ENCODE data around the gene LMOD1. TPM values are rescaled to one million over a fixed set of nuclear protein-coding genes. Genes with fewer than 3 reads are reported as not detected.

LMOD1 gene
- polyA plus RNA-seq, 3 donors = not detected

DNA sequence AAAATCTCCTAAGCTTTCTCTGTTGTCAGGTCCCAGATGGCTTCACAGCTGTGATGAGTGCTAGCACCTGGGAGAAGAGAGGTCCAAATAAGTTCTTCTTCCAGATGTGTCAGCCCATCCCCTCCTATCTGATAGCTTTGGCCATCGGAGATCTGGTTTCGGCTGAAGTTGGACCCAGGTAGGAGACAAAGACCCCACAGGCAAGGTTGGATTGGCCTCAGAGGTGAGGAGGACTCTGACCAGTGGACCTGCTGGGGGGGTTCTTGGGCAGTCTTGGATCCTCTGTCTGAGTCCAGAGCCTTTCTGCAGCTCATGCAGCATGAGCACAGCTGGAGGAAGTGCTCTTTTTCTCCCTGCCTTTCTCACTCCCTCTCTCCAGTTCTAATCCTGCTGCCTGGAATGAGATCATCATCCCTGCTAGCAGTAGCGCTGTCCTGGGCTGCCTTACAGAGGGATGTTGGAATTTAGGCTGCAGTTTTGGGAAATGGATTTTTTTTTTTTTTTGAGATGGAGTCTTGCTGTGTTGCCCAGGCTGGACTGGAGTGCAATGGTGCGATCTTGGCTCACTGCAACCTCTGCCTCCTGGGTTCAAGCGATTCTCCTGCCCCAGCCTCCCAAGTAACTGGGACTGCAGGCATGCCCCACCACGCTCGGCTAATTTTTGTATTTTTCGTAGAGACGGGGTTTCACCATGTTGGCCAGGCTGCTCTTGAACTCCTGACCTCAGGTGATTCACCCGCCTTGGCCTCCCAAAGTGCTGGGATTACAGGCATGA, 43.2 kb upstream of the LMOD1 start:
- no peak overlapping the region for H3K4me3 Mint-ChIP-seq
- 100% methylated on average over 3 of the region's 10 CpGs for WGBS (ENCODE audit: insufficient coverage)
- no peak overlapping the region for H3K9ac ChIP-seq (ENCODE audit: insufficient read depth, low read length, poor library complexity, severe bottlenecking)
- H3K36me3 Mint-ChIP-seq = peaks cover 68 to 88% of the 10 kb centered on the region in 2 donors
- peak overlapping the region in 2 of 7 donors; percentile 2 to 69 for H3K27ac Mint-ChIP-seq
- H3K4me2 ChIP-seq (replicated peaks; ENCODE audit: extremely low read depth, low read length, poor library complexity, severe bottlenecking) = no peak overlapping the region
- TF ChIP-seq CTCF (IDR thresholded peaks at IDR 0.05) = no peak
- H2AFZ ChIP-seq (ENCODE audit: insufficient read depth, low read depth, low read length, poor library complexity, severe bottlenecking) = no peak overlapping the region
- no peaks in the 10 kb centered on the region for H3K4me1 ChIP-seq (ENCODE audit: control insufficient read depth in 1 of 2, insufficient read depth in 2 of 2, low read length in 2 of 2)
- DNase-seq = no peak
- intact Hi-C loops (cut with micrococcal nuclease) = no loop called here
- H3K27me3 ChIP-seq (ENCODE audit: control insufficient read depth in 2 of 2, insufficient read depth in 2 of 2, low read length in 2 of 2) = no peaks in the 10 kb centered on the region
- peaks cover 48% of the 10 kb centered on the region for H3K79me2 ChIP-seq (ENCODE audit: insufficient read depth, low read length)
- no peak overlapping the region for H3K4me3 ChIP-seq (replicated peaks in 1 of 3; ENCODE audit: low read depth in 2 of 3, low read length in 3 of 3)
- no peaks in the 10 kb centered on the region for H3K9me3 Mint-ChIP-seq
- H3K27me3 Mint-ChIP-seq (ENCODE audit: low read depth in 3 of 3) = peaks cover 0 to 2% (median 1%) of the 10 kb centered on the region in 3 donors
- H3K36me3 ChIP-seq (replicated peaks in 1 of 2; ENCODE audit: control insufficient read depth in 1 of 2, insufficient read depth in 2 of 2, low read length in 2 of 2) = peaks cover 67 to 83% of the 10 kb centered on the region in 2 donors
- H4K20me1 ChIP-seq (ENCODE audit: insufficient read depth, low read length) = peaks cover 95% of the 10 kb centered on the region
- no peaks in the 10 kb centered on the region for H3K9me3 ChIP-seq (replicated peaks in 1 of 2; ENCODE audit: control insufficient read depth in 1 of 2, insufficient read depth in 1 of 2, low read length in 2 of 2)
- peaks cover 6% of the 10 kb centered on the region for H3K4me1 Mint-ChIP-seq
- H3K27ac ChIP-seq (ENCODE audit: low read depth in 1 of 2, low read length in 2 of 2) = no peak overlapping the region

DNA sequence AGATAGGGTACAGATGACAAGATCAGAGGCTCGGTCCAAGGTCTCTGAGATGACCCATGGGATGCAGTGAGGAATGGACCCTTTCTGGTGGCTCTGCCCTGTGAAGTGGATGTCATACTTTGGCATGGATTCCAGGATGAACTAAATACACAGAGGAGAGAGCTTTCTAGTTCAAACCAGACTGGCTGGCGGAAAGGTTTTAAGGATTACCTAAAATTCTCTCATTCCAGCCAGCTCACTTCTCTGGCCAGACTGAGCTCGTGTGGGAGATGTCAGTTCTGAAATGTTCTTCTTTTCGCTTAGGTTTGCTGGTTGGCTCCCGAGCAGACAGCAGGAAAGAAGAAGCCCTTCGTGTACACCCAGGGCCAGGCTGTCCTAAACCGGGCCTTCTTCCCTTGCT, 42.3 kb upstream of the LMOD1 start:
- no peak for DNase-seq
- H3K27ac ChIP-seq (ENCODE audit: low read depth in 1 of 2, low read length in 2 of 2) = no peak overlapping the region
- peaks cover 96% of the 10 kb centered on the region for H4K20me1 ChIP-seq (ENCODE audit: insufficient read depth, low read length)
- H3K4me1 ChIP-seq (ENCODE audit: control insufficient read depth in 1 of 2, insufficient read depth in 2 of 2, low read length in 2 of 2) = peaks cover 8% of the 10 kb centered on the region in 2 donors
- no peaks in the 10 kb centered on the region for H3K9me3 ChIP-seq (replicated peaks in 1 of 2; ENCODE audit: control insufficient read depth in 1 of 2, insufficient read depth in 1 of 2, low read length in 2 of 2)
- no peak overlapping the region for H2AFZ ChIP-seq (ENCODE audit: insufficient read depth, low read depth, low read length, poor library complexity, severe bottlenecking)
- no peaks in the 10 kb centered on the region for H3K27me3 ChIP-seq (ENCODE audit: control insufficient read depth in 2 of 2, insufficient read depth in 2 of 2, low read length in 2 of 2)
- no peak overlapping the region for H3K9ac ChIP-seq (ENCODE audit: insufficient read depth, low read length, poor library complexity, severe bottlenecking)
- no peak for TF ChIP-seq CTCF (IDR thresholded peaks at IDR 0.05)
- Mint-ChIP-seq H3K36me3 (peaks cover 64 to 79% of the 10 kb centered on the region in 2 donors), H3K4me1 (peaks cover 15% of the 10 kb centered on the region), H3K4me3 (no peak overlapping the region), H3K27ac (peak overlapping the region in 3 of 7 donors; percentile 8 to 56 (median 31)), H3K27me3 (ENCODE audit: low read depth in 3 of 3) (peaks cover 0 to 2% (median 1%) of the 10 kb centered on the region in 3 donors), H3K9me3 (no peaks in the 10 kb centered on the region)
- no peak overlapping the region for H3K4me2 ChIP-seq (replicated peaks; ENCODE audit: extremely low read depth, low read length, poor library complexity, severe bottlenecking)
- H3K79me2 ChIP-seq (ENCODE audit: insufficient read depth, low read length) = peaks cover 58% of the 10 kb centered on the region
- intact Hi-C loops (cut with micrococcal nuclease) = no loop called here
- H3K36me3 ChIP-seq (replicated peaks in 1 of 2; ENCODE audit: control insufficient read depth in 1 of 2, insufficient read depth in 2 of 2, low read length in 2 of 2) = peaks cover 57 to 74% of the 10 kb centered on the region in 2 donors
- no peak overlapping the region for H3K4me3 ChIP-seq (replicated peaks in 1 of 3; ENCODE audit: low read depth in 2 of 3, low read length in 3 of 3)
- WGBS (ENCODE audit: insufficient coverage) = 100% methylated on average over 3 of the region's 7 CpGs

All from CD14-positive monocyte (primary cell).